OCI-M2 (cell line): ENCODE measurements around the gene NUDT2.

Experiments
- DNase-seq: peaks from one replicate; lab custom pipeline; 2025; ENCODE audit not compliant: unreplicated experiment; lab: John Stamatoyannopoulos, UW

Gene NUDT2

GRCh38 chr9:34370335-34370969 lies 41.1 kb downstream of the NUDT2 start:
- DNase-seq, result no peak

DNA sequence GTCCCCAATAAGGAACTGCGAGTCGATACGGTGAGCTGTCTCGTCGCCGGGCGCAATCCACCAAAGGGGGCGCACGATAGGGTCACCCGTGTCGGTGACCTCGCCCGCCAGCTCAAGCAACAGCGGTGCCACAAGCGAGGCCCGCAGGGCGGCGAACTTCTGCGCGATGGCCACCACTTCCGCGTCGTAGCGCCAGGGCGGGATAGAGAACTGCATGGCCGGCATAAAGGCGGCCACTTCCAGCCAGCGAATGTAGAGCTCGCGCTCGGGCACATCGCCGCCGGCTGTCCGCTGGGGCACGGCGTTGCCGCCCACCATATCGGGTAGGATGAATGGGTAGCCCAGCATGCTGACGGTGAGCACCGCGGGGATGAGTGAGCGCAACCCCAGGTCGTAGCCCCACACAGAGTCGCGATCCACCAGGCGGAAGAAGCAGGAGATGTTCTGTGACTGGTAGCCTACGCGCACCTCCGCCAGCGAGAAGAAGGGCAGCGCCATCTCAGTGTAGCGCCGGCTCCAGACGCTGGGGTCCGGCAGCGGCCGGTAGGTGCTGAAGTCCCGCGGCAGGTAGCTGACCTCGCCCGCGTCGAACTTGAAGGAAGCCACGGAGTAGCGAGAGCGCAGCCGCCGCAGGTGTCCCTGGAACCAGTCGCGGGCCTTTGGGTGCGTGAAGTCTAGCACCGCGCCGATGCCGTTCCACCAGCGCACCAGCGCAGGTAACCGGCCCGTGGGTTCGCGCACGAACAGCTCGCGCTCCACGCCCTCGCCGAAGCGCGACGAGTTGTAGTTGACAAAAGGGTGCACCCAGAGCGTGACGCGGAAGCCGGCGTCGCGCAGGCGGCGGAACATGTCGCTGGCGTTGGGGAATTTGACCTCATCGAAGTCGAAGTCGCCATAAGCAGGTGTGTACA lies 41.9 kb downstream of the NUDT2 start:
- no peak for DNase-seq

- no peak for DNase-seq
These were observed 42.6 kb downstream of the NUDT2 start for GRCh38 chr9:34371886-34372466.

DNA sequence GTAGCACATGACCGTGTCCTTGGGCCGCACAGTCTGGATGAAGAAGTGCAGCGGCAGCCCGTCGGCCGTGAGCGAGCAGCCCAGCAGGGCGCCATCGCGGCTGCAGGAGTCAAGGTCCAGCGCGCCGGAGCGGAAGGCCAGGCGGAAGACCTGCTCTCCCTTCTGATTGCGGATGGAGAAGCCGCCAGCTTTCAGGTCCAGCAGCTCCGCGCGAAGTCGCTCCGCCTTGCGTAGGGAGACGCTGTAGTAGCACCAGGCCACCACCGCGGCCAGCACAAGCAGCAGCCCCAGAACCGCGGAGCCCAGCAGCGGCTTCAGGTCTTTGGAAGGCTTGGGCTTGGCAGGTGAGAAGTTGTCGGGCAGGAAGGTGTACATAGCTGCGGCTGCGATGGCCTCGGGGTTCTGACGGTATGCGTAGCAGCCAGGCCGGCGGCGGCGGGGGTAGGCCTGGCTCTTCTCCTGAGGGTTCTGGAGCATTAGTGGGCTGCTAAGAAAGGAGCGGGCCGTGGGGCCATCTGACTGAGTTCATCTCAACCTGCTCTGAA lies 43.2 kb downstream of the NUDT2 start:
- DNase-seq, result no peak

DNA sequence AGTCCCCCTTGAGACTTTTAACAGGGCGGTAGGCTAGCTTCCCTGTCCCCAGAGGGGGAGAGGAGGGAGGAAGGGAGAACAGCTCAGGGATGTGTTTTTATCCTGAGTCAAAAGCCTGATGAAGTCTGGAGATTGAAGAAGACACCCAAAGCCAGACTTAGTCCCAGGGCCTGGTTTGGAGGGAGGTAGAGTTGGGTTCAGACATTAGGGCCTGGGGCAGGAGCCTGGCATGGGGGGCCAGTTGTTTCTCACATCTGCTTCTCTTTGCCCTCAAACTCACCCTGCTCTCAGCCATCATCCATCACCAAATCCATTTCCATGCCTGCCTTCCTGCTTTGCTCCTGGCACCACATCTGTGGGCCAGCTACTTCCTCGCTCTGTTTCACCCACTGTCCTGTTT lies 44.4 kb downstream of the NUDT2 start:
- DNase-seq, result no peak

DNA sequence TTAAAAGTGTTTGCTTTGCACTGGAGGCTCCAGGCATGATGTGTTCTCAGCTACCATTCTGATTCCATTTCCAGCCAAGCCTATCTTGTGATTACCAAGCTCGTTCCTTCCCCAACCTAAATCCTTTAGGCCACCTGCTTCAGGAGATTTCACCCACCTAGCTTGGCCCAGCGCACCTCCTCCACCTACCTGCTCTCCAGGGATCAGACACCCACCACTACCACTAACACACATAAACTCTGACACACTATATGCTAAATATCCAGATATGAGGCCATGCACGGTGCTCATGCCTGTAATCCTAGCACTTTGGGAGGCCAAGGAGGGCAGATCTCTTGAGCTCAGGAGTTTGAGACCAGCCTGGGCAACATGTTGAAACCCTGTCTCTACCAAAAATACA lies 45.0 kb downstream of the NUDT2 start:
- no peak for DNase-seq

DNA sequence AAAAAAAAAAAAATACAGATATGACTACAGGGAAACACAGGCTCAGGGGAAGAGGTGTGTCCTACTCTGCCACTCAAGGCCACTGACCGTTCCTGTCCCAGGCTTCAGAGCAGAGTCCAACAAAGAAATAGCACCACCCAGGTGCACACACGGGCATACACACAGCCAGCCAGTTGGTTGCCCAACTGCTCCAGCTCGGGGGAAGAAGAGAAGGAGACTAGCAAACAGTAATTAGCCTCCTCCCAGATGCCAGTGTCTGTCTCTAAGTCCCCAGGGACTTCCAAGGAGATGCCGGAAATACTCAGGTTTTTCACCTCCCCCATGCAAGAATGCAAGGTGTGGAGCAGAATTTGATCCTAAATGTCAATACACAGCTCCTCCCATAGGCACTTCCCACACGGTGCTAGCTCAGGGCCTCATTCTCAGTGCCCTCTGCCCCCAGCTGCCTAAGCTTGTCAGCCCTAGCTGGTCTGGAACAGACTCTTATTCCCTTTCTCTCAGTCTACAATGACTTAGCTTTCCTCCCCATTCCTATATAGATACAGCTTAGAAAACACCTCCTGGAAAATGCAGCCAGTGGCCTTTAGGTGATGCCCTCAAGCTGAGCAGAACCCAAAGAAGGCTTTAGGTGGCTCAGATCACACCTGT lies 45.7 kb downstream of the NUDT2 start:
- no peak for DNase-seq

DNA sequence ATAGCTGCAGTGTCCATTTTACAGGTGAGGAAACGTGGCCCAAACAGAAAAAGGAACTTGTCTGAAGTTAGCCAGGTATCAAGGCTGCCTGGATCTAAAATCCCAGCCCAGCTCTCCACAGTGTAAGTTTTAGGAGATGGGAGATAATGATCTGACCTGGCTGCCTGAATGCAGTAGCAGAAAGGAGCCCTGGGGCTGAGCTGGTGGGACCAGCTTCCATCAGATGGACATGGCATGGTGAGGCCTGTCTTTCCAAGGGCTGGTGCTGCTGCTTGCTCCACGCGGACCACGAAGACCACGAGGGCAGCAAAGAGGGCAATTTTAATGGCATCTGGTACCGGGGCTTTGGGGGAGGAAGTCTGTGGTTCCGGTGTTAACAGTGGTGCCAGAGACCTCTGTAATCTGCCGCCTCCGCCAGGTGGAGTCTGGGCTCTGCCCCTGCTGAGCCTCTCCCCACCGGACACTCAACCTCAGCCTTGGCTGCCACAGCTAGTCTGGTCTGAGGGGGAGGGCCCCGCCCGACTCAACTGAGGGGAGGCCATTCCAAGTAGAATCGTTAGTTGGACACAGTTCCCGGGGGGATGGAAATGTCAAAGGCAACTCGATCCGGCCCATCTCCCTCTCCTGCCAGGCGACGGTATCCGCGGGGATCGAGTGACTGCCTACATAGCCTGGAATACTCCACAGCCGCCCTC lies 46.7 kb downstream of the NUDT2 start:
- no peak for DNase-seq

DNA sequence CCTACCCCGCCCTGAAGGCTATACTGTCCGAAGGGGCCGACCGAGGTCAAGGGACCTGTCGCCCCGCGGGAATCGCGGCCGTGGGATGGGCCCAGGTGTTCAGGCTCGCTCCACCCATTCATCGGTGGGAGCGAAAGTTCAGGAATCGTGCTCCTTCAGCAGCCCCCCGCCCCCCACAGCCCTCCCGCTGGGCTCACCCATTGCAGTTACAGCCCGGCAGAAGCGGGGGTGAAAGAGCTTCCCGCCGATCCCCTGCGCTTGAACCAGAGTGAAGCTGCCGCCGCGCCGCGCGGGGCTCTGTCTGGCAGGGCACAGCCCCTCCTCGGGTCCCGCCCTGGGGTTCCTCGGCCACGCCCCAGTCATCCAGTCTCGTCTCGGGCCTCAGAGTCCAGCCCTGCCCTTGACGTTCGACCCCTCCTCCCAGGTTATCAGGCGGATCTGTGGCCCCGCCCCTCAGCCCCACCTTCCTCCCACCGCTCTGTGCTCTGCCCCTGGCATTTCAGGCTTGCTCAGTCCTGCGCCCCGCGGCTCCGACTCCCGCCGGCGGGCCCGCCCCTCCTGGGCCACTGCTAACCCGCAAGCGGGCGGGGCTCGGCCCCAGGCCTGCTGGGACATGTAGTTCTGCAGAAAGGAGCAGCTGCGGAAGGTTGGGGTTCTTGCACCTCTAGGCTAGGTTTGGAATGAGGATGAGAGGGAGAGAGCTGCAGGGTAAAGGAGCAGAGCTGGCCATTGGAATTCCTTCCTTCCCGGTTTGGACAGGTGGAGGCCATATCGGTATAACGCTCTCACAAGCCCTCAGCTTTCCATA lies 47.4 kb downstream of the NUDT2 start, which contains the start of gene MYORG:
MYORG (minus strand) TSS at position 303 of the 808 bp plus-strand sequence. CDS start 3,955 bp downstream, outside the sequence.
- DNase-seq, result peak; percentile 72

- no peak for DNase-seq
These were observed 48.0 kb downstream of the NUDT2 start for GRCh38 chr9:34377404-34377746.

GRCh38 chr9:34378376-34379060 lies 49.1 kb downstream of the NUDT2 start:
- DNase-seq, result no peak

GRCh38 chr9:34379334-34380033 lies 50.1 kb downstream of the NUDT2 start:
- peak; percentile 15 for DNase-seq

DNA sequence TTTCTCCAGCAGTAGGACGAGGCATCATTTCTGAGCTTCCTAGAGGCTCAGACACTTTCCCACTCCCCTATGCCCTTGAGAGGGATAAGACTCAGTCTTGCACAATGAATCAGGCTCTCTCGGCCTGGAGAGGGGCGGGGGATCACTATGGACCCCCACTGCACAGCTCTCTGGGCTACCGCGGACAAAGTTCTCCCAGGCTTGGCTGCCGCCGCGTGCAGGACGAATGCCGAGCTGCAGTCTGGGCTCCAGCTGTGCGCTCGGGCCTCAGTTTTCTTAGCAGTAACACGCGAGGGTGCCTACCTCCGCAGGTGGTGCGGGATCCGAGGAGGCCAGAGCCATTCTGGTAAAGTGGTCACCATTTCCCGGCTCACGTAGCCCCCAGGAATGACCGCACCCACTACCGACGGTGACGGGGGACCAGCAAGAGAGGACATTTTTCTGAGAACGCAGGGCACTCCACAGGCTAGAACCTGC lies 50.7 kb downstream of the NUDT2 start:
- no peak for DNase-seq

DNA sequence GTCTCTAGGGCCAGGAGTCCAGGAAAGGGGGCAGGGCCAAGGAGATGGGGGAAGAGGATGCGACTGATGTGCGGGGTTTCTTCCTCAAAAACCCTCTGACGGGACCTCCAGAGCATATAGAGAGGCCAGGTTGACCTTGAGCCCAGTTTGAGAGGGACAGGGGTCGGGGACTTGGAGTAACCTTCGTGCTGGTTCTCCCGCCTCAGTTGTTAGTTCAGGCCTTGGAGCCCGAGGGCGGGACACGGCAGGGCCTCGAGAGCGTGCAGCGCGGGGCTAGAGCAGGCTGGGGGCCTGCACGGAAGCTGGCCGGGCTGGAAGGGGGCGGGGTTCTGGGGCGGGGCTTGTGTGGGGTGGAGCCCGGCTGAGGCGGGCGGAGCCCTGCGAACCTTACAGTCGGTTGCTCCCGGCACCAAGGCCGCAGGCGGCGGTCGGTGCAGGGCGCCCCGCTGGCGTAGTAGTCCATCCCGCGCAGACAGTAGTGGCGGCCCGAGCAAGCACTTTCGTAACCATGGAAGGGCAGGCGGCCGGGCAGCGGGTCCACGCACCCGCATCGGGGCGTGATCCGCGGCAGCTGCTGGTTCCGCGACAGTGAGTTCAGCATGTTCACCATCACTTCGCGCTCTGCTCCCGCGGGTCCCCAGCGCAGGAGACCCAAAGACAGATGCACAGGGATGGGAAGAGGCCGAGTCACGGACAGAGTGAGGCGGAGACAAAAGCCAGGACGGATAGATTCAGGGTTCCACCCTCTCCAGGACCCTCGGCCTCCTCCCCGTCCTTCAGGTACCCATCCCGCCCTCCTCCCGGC lies 51.3 kb downstream of the NUDT2 start:
- no peak for DNase-seq

- DNase-seq, result no peak
These were observed 52.0 kb downstream of the NUDT2 start for GRCh38 chr9:34381323-34381722.

DNA sequence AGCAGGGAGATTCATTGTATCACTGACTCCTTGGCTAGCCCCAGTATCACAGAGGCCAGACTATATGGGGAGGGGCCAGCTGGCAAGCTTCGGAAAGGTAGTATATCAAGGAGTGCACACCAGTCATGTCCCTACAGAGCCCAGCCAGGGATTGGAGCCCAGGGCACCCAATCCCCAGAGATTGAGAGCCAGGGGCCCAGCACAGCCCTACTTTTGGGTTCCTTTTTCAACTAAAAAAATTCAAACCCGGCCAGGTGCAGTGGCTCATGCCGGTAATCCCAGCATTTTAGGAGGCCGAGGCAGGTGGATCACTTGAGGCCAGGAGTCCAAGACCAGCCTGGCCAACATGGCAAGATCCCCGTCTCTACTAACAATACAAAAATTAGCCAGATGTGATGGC lies 52.7 kb downstream of the NUDT2 start:
- DNase-seq, result no peak

- no peak for DNase-seq
These were observed 53.5 kb downstream of the NUDT2 start for GRCh38 chr9:34382879-34383278.

- no peak for DNase-seq
These were observed 54.5 kb downstream of the NUDT2 start for GRCh38 chr9:34383904-34384303.
